HG02840 (cell line): ENCODE measurements around the gene CD163.
"Not testable (repeated sequence)": the region's sequence is repeated elsewhere in the genome, so short reads cannot be mapped to it uniquely, and the experiment has no call there.

Experiments
- ATAC-seq: cut with Tn5 transposase; IDR thresholded peaks from one replicate; pipeline ENCODE4 v1.9.1; 2021; ENCODE audit warnings: mild to moderate bottlenecking, moderate library complexity, moderate number of reproducible peaks; ENCODE audit not compliant: unreplicated experiment, low FRiP score

The CD163 gene

DNA sequence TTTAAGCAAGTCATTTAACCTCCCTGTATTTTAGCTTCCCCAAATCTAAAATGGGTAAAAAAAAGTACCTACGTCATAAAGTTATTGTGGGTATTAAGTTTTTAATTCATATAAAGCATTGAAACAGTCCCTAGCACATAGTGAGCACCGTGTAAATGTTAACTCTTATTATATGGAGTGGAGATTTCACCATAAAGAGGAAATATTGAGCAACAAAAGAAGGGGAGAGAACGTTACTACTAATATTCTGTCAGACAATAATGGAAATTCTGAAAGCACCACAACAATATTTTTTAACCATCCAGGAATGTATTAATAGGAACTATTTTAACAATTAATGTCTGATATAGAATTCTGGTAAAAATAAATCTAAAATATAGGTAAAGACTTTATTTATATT, 51.8 kb downstream of the CD163 start:
- ATAC-seq = no peak

DNA sequence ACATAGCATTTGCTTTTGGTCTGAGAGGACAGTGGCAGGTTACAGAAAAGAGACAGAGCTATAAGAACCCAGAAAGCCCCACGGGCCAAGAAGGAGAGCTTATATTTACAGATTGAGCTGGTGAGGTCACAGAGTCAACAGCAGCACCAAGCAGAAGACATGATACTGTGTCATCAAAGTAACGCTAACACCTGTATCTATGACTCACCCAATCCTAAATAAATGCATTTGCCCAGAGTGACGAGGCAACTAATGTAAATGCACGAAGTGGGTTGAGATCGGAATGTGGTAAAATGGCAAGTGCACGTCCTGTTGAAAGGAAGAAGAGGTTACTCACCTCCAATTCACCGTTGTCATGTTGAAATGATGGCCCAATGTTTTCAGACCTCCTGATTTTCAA, 52.9 kb downstream of the CD163 start:
- no peak for ATAC-seq

DNA sequence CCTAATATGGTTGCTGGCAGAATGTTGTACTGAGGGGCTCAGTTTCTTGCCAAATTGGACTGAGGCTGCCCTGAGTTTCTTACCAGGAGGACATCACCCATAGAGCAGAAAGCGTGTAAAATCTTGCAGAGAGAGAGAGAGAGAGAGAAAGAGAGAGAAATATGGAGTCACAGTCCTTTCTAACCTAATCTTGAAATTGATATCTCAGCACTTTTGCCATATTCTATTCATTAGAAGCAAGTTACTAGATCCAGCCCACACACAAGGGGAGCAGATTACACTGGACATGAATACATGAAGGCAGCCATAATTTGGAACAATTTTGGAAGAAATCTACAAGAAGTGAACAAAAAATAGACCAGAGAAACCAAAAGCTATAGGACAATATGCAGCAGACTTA, 55.5 kb downstream of the CD163 start:
- ATAC-seq = no peak

DNA sequence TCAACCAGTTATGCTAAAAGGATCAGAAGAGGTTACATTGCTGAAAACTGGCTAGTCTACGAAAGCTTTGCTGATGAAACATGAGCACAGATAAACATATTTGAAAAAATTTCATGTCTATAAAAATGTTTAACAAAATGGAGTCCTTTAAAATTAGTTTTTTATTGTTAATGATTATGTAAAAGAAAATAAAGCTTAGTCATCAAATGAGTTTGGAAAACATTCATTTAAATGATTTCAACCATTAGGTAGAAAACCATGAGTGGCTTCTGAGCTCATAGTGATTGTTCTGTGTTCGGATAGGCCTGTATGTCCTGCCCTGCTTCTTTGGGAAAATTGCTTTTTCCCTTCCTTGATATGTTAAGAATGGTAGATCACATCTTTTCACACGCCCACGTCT, 59.0 kb downstream of the CD163 start:
- ATAC-seq = no peak

DNA sequence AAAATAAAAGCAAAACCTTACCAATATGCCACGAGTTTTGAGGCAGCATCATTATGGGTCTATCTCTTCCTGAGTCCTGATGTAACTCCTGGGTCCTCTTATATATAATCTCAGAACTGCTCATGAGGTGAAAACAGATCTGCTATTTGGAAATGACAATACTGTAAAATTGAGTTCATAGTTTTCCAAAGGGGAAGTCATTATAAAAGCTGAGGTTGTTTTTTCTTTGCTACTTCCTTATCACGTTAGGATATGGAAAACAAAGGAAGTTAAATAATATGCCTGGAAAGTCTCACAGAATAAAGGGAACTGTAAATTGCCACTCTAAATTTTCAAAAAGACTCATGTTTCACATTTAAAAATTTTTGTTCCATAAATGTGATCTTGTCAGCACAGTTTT, 59.5 kb downstream of the CD163 start, which contains the start of gene CD163L1:
CD163L1 (minus strand) TSS at position 78 of the 400 bp plus-strand sequence; CDS start at position 52, 26 bp downstream.
- ATAC-seq = no peak

DNA sequence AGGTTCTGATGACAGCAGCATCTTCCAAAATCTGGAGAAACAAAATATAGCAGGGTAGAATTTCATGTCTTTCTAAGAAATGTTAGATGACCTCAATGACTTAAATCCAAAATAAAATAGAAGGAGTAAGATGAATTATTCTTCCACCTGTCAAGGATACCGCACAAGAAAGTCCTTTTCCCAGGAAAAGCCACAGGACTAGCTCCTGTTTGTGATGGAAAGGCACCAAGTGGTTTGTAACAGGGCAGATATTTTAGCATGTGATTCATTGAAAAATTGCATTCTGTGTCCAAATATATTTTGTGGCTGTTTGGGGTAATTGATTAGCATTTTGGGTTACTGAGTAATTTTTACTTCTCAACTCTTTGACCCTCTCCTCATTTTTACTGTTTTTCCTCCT, 62.4 kb downstream of the CD163 start:
- no peak for ATAC-seq

DNA sequence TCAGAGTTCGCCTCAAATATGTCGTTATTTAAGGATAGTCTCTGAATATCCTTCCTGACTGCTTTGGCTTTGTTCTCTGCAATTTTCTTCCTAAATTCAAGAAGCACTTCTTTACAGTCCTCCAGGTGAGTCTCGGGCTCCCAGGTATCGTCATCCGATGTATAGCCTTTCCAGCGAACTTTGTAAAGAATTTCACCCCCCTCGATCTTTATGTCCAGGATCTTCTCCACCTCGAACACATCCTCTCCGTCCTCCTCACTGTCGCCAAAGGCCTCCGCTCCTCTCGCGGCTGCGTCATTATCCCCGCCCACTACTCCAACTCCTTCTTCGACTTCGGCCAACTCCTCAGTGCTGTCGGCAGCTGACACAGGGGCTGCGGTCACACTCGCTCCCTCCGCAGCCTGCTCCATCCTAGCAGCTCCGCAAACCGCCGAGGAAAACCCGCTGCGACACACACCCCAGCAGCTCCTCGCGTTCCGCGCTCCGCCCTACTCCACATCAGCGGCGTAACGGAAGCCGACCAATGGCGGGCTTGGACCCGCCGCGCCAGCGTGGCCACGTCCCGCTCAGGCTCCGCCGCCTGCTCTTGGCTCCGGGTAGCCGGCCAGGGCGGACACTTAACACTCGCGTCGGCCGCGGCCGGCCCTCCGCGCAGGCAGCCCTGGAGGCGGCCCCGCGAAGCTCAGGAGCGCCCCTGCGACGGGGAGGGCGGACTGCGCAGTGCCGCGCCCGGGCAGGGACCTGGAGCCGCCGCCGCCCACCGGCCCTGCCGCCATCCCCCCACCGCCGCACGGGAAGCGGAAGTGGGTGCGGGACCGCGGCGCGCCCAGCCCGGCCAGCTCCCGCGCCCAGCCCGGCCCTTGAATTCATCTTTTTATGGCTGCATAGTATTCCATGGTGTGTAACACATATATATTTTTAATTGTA, 63.7 kb downstream of the CD163 start:
- ATAC-seq = no peak

DNA sequence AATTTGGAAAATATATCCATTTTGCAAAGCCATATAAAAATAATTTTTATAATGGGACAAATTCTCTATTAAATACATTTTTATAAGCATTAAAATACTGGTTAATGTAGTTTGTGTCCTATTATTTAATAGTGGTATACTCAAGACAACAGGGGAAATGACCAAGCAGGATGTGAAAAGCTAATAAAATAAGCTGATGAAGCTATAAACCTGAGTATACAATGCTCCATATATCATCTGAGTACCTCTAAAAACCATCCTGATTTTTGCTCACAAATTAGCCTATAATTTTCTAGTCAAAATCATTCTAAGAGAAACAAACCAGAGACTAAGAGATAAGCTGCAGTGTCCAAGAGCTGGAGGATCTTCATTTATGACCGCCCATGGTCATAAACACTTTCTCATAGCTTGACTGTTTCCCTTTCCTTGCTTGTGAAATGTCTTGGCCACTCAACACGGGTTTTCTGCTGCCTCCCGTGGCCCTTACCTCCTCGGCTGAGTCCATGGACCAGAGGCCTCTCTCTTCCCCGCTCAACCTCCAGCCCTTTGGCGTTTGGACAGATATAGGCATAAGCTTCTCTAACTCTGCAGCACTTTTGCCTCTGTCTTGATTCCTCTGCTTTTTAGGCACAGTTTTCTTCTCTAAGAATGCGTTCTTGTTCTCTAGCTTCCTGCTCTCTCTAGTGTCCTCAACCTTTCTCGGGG, 65.1 kb downstream of the CD163 start:
- ATAC-seq = not testable (repeated sequence)

DNA sequence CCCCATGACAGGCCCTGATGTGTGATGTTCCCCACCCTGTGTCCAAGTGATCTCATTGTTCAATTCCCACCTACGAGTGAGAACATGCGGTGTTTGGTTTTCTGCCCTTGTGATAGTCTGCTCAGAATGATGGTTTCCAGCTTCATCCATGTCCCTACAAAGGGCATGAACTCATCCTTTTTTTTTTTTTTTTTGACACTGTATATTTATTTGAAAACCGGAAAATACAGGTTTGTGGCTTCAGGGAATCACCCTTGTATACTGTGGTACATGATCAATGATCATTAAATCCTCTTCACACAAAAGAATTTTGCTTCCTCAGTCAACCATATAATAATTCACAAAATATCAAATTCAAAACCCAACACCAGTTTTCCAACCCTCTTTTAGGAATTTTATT, 66.1 kb downstream of the CD163 start:
- ATAC-seq = not testable (repeated sequence)

DNA sequence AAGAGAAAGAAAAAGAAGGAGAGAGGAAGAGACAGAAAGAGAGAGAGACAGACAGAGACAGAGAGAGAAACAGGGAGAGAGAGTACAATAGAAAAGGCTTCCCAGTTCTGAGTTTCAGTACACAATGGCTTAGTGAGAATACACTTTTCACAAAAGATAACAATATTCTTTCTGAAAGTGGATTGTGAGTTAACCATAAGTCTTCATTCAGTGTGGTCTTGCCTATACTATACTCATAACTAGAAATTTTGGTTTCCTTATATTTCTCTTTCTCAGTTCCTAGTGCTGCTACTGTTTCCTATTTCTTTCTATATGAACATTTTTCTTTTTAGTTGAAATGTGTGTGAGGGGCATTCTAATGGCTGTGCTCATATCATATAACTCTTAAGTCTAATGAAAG, 68.9 kb downstream of the CD163 start:
- ATAC-seq = no peak

DNA sequence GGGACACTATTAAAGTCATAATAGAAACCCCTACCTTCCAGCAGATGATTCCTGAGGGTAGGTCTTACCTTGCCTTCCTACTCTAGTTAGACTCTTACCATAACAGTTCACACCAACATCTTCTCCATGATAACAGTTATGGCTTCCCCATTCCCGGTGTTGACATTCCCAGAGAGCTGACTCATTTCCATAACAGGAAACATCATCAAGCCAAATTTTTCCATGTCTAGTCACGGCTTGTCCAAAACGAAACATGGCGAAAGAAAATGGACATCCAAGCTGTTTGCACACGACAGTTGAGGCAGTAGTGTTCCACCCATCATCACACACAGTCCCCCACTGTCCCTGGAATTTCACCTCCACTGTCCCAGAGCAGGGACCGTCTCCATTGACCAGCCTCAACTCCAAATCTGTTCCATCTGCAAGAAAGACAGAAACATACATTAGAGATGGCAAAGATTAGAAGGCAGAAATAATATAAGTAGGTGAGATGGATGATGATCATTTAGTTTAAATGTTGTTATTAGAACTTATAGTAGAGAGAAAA, 70.2 kb downstream of the CD163 start:
- ATAC-seq = no peak

DNA sequence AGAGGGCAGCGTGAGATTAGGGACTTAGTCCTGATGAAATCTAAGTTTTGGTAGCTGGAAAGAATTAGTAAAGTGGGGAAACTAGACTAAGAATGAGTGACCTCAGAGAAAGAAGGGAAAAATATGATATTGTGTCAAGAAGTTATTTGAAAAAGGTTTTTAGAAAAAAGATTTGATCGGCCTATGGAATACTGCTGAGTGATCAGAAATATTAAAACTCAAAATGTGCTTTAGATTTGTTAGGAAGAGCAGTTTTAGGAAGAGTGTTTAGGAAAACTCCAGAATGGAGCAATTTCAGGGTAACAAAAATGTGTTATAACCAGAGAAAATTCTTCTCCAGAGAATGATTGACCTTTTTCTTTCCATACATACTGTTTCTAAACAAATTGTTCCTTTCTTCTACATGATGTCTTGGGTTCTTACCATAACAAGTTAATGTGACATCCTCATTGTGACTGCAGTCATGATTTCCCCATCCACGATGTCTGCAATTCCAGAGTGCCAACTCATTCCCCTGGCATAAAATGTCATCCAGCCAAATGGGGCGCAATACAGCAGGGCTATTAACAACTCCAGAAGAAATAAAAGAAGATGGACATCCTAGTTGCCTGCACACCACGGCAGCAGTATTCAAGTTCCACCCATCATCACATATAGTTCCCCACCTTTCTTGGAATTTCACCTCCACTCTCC, 71.4 kb downstream of the CD163 start:
- no peak for ATAC-seq
